Transverse colon (tissue), 4 donors: Measurements from ENCODE around the gene HNRNPA3.

ENCODE experiments used
- CTCF ChIP-seq, 5 experiments: fragments of 200-600 bp in 3 of 5; fragments of 450-650 bp in 2 of 5; sonication (generic) in 3 of 5; IDR thresholded peaks; 1 replicate in 2 of 5; 2 replicates in 3 of 5; pipeline ENCODE4 v1.5.1; 2016 to 2017; ENCODE audit warnings: antibody characterized with exemption in 5 of 5, inconsistent platforms in 3 of 5, mild to moderate bottlenecking in 2 of 5, moderate library complexity in 1 of 5
- POLR2A ChIP-seq: fragments of 450-650 bp; IDR thresholded peaks from one replicate; pipeline ENCODE4 v1.6.1; 2016; ENCODE audit warnings: antibody characterized with exemption, mild to moderate bottlenecking, moderate library complexity
- POLR2AphosphoS5 ChIP-seq, 3 donors: sonication (generic); formaldehyde crosslinking; IDR thresholded peaks; one replicate each; pipeline ENCODE4 v1.6.1; 2016; ENCODE audit warnings: antibody characterized with exemption in 3 of 3

DNA sequence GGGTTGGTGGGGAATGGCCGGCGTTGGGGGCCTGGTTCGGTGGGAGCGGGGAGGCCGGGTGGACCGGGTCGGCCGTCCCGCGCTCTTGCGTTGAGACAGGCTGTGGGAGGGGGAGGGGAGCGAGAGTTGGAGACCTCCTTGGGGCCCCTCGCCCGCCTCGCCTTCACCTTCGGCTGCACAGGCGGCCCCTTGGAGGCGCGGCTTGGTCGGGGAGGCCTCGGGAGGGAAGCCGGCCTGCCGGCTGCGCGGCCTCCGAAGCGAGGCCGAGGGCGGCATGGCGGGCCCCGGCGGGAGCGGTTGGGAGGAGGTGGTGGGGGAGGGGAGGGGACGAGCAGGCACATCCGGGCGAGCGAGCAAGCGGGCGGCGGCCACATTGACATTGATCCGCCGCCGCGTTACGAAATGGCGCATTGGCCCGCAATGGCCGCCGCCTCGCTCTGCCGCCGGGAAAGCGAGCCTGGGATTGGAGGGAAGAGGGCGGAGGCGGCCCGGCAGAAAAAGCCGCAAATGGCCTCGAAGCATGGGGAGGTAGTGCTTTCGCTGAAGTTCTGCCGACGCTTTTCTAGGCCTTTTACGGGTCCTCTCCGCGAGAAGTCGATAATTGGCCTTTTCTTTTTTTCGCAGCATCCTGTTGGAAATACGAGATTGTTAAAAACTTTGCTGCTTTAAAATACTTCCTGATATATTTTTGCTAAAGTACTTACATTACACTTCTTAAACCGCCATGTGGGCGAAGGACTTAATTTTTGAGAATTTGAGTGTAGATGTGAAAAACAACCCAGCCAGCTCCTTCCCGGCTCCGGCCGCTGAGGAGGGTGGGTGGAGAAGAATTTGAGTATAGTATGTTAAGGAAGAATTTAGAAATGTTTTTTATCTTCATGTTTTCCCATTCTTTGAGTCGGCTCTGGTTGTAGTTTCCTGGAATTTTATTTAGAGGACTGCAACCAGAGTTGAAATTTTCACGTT, 580 bp downstream of the HNRNPA3 start:
- TF ChIP-seq CTCF (IDR thresholded peaks at IDR 0.05) (no peak), POLR2AphosphoS5 (IDR thresholded peaks at IDR 0.05) (peak; percentile 24 to 50 (median 44)), POLR2A (no peak)
